ENCODE measurements around the gene NINJ2. TPM values are rescaled to one million over a fixed set of nuclear protein-coding genes. Genes with fewer than 3 reads are reported as not detected.

Gene NINJ2
- polyA plus RNA-seq, 1 of the 3 experiments (the other 2 are of a cell fraction): 0.07 TPM

- Histone ChIP-seq H3K9ac (no peak overlapping the region), H2AFZ (ENCODE audit: low read depth) (no peak overlapping the region), H3K36me3 (replicated peaks in 1 of 2; ENCODE audit: control insufficient read depth in 1 of 2, insufficient read depth in 2 of 2, low read length in 1 of 2) (no peaks in the 10 kb centered on the region), H4K20me1 (ENCODE audit: insufficient read depth) (no peaks in the 10 kb centered on the region), H3K4me3 (ENCODE audit: low read depth in 2 of 2, low read length in 1 of 2) (no peak overlapping the region), H3F3A (replicated peaks; ENCODE audit: insufficient read depth) (no peaks in the 10 kb centered on the region), H3K27me3 (ENCODE audit: insufficient read depth) (no peaks in the 10 kb centered on the region; the same call in 1 of the 2 replicates), H3K4me2 (no peak overlapping the region), H3K4me1 (ENCODE audit: control insufficient read depth in 1 of 2, insufficient read depth in 2 of 2, low read depth in 1 of 2, low read length in 1 of 2) (peaks cover 0 to 6% of the 10 kb centered on the region in 2 experiments; a peak in 2 of 4 replicates), H3K9me2 (no peaks in the 10 kb centered on the region), H3K79me2 (ENCODE audit: insufficient read depth) (no peaks in the 10 kb centered on the region), H3K9me3 (no peaks in the 10 kb centered on the region), H3K27ac (ENCODE audit: low read depth in 2 of 2, low read length in 1 of 2) (no peak overlapping the region)
- POLR2A ChIA-PET: no interaction called here
- no peak for DNase-seq
- WGBS (ENCODE audit: low lambda C conversion rate): 83% methylated on average over 12 of the region's 14 CpGs
- CTCF ChIA-PET: interaction anchor here (2.8 to 17.8 kb wide), 3 partner anchors 13 to 84 kb away, joined by 25 to 560 read pairs (median 51); partner anchors contain the start of gene B4GALNT3
- TF ChIP-seq NFIC (IDR thresholded peaks at IDR 0.05; ENCODE audit: borderline replicate concordance): no peak
- TF ChIP-seq MXI1 (IDR thresholded peaks at IDR 0.05; ENCODE audit: low read depth, low read length): no peak
- no peak for TF ChIP-seq RFX5 (IDR thresholded peaks at IDR 0.05; ENCODE audit: low read length)
- no peak for TF ChIP-seq ELF1 (IDR thresholded peaks at IDR 0.05)
- TF ChIP-seq PBX3 (IDR thresholded peaks at IDR 0.05): no peak
- no peak for TF ChIP-seq GABPA (IDR thresholded peaks at IDR 0.05; ENCODE audit: low read depth)
- TF ChIP-seq TCF12 (IDR thresholded peaks at IDR 0.05): no peak
- TF ChIP-seq, protein P1, sequence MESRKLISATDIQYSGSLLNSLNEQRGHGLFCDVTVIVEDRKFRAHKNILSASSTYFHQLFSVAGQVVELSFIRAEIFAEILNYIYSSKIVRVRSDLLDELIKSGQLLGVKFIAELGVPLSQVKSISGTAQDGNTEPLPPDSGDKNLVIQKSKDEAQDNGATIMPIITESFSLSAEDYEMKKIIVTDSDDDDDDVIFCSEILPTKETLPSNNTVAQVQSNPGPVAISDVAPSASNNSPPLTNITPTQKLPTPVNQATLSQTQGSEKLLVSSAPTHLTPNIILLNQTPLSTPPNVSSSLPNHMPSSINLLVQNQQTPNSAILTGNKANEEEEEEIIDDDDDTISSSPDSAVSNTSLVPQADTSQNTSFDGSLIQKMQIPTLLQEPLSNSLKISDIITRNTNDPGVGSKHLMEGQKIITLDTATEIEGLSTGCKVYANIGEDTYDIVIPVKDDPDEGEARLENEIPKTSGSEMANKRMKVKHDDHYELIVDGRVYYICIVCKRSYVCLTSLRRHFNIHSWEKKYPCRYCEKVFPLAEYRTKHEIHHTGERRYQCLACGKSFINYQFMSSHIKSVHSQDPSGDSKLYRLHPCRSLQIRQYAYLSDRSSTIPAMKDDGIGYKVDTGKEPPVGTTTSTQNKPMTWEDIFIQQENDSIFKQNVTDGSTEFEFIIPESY (IDR thresholded peaks at IDR 0.05; ENCODE audit: borderline replicate concordance, low read depth): no peak
- TF ChIP-seq, protein P2, sequence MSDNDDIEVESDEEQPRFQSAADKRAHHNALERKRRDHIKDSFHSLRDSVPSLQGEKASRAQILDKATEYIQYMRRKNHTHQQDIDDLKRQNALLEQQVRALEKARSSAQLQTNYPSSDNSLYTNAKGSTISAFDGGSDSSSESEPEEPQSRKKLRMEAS (IDR thresholded peaks at IDR 0.05; ENCODE audit: low read depth): no peak
- no peak for TF ChIP-seq EP300 (IDR thresholded peaks at IDR 0.05; ENCODE audit: borderline replicate concordance in 1 of 2, low read depth in 1 of 2, low read length in 1 of 2)
- no peak for TF ChIP-seq FOXJ3 (CRISPR knock-in tag; IDR thresholded peaks at IDR 0.05)
- TF ChIP-seq USF2 (IDR thresholded peaks at IDR 0.05; ENCODE audit: borderline replicate concordance, low read depth, low read length): no peak
- no peak for TF ChIP-seq MEF2A (IDR thresholded peaks at IDR 0.05; ENCODE audit: borderline replicate concordance, low read depth)
- TF ChIP-seq, protein P3, sequence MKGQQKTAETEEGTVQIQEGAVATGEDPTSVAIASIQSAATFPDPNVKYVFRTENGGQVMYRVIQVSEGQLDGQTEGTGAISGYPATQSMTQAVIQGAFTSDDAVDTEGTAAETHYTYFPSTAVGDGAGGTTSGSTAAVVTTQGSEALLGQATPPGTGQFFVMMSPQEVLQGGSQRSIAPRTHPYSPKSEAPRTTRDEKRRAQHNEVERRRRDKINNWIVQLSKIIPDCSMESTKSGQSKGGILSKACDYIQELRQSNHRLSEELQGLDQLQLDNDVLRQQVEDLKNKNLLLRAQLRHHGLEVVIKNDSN (IDR thresholded peaks at IDR 0.05; ENCODE audit: borderline replicate concordance, low read depth): no peak
- no peak for TF ChIP-seq JUND (IDR thresholded peaks at IDR 0.05)
- TF ChIP-seq, protein P4, sequence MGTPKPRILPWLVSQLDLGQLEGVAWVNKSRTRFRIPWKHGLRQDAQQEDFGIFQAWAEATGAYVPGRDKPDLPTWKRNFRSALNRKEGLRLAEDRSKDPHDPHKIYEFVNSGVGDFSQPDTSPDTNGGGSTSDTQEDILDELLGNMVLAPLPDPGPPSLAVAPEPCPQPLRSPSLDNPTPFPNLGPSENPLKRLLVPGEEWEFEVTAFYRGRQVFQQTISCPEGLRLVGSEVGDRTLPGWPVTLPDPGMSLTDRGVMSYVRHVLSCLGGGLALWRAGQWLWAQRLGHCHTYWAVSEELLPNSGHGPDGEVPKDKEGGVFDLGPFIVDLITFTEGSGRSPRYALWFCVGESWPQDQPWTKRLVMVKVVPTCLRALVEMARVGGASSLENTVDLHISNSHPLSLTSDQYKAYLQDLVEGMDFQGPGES (IDR thresholded peaks at IDR 0.05; ENCODE audit: low read depth, low read length): no peak
Measured at GRCh38 chr12:534216-534615, 129.0 kb downstream of the NINJ2 start.
